Measurements from ENCODE around the gene STAT5B. TPM values are rescaled to one million over a fixed set of nuclear protein-coding genes. Genes with fewer than 3 reads are reported as not detected.
A peak's percentile ranks its signal among the peaks of the same experiment; 100 is the strongest.

Gene STAT5B
- total RNA-seq, 2 experiments from 2014 or later, result 128 to 129 TPM

DNA sequence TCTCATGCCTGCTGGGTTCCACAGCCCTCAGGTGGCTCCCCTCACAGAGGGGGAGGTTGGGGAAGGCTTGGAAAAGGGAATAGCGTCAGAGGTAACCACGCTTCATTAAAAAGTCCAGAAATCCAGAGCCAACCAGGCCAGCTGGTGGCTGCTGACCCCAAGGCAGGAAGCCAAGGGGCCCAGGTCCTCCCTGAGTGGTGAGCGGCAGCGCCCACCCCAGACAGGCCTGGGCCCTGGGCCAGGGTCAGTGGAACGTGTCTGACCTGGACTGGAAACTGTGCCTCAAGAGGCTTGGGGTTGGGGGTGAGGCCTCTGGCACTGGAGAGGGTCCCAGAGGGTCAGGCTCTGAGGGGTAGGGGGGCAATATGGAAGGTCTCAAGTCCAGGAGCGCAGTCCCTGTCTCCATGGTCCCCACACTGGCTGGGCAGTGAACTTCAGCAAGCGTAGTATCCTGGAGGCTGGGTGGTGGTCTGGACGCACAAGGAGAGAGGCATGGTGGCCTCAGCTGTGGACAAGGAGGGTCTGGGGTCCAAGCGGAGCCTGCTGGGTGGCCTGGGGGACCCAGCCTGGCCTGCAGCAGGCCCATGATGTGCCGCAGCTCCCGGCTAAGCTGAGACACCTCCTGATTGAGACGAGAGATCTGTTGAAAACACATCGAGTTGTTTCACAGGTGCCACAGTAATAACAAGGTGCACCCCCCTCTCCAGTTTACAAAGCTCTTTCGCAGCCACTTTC lies 116.2 kb downstream of the STAT5B start:
- DNase-seq, result no peak
- no peak overlapping the region for H3K27ac Mint-ChIP-seq
- H3K36me3 Mint-ChIP-seq (ENCODE audit: low read depth), result no peaks in the 10 kb centered on the region
- ChIA-PET POLR2A (interaction anchor here (1.1 kb wide), 2 partner anchors 19 to 20 kb away, joined by 3 to 4 read pairs; partner anchors contain the start of gene KCNH4), CTCF (interaction anchor here (1.0 kb wide), 1 partner anchor 134 kb away, joined by 3 read pairs; no protein-coding TSS in a partner anchor)
- TF ChIP-seq, protein P1, sequence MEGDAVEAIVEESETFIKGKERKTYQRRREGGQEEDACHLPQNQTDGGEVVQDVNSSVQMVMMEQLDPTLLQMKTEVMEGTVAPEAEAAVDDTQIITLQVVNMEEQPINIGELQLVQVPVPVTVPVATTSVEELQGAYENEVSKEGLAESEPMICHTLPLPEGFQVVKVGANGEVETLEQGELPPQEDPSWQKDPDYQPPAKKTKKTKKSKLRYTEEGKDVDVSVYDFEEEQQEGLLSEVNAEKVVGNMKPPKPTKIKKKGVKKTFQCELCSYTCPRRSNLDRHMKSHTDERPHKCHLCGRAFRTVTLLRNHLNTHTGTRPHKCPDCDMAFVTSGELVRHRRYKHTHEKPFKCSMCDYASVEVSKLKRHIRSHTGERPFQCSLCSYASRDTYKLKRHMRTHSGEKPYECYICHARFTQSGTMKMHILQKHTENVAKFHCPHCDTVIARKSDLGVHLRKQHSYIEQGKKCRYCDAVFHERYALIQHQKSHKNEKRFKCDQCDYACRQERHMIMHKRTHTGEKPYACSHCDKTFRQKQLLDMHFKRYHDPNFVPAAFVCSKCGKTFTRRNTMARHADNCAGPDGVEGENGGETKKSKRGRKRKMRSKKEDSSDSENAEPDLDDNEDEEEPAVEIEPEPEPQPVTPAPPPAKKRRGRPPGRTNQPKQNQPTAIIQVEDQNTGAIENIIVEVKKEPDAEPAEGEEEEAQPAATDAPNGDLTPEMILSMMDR (IDR thresholded peaks at IDR 0.05), result no peak
- H3K4me3 Mint-ChIP-seq, result no peak overlapping the region
- peaks cover 4% of the 10 kb centered on the region for H3K4me1 Mint-ChIP-seq (ENCODE audit: low read depth)
- intact Hi-C loops (cut with micrococcal nuclease), result no loop called here
- no peaks in the 10 kb centered on the region for H3K27me3 Mint-ChIP-seq
- ATAC-seq, result no peak
- H3K9me3 Mint-ChIP-seq, result no peaks in the 10 kb centered on the region

- Mint-ChIP-seq H3K4me3 (peak overlapping the region; percentile 83), H3K4me1 (ENCODE audit: low read depth) (peaks cover 28% of the 10 kb centered on the region), H3K9me3 (no peaks in the 10 kb centered on the region), H3K27ac (peak overlapping the region; percentile 79), H3K27me3 (no peaks in the 10 kb centered on the region), H3K36me3 (ENCODE audit: low read depth) (no peaks in the 10 kb centered on the region)
- ATAC-seq, result no peak
- TF ChIP-seq, protein P1 (IDR thresholded peaks at IDR 0.05), result no peak
- intact Hi-C loops (cut with micrococcal nuclease), result no loop called here
- POLR2A ChIA-PET, result interaction anchor here (0.7 to 1.4 kb wide), 2 partner anchors 35 to 120 kb away, joined by 3 read pairs; partner anchors contain the start of gene STAT5B
- DNase-seq, result no peak
- CTCF ChIA-PET, result interaction anchor here (0.6 to 1.7 kb wide), 2 partner anchors 16 to 35 kb away, joined by 3 to 7 read pairs; no protein-coding TSS in a partner anchor
Measured at GRCh38 chr17:42155614-42156045, 120.6 kb downstream of the STAT5B start.

DNA sequence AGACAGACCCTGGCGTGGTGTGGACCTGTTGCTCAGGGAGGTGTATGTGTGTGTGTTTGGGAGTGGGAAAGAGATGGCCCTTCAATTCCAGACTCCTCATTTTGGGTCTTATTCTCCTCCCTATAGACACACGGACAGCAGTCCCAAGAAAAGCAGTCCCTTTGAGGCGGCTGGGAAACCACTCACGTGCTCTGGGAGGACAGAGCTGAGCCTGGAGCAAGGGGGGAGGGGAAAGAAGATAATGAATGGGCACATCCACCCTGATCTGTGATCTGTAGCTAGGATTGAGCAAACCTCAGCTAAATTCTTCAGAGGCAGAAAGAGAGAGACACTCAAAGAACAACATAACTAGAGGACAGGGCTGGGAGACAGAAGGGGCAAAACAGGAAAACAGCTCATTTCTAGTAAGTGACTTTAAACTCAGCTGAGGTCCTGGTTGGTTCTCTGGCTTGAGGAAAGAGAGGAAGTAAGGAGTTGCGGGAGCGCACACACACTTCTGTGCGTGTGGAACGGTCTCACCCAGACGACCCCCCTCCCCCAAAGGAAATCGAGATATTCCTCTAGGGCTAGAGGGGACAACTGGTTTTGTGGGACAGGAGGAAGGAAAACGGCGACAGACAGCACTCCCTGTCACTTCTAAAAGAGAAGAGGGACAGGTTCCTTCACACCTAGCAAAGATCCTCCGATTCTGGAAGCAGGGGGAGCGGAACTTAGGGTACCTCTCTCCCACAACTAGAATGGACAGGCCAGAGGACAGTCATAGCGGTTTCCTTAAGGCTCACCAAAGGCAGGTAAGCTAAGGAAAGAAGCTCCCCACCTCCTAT lies 122.1 kb downstream of the STAT5B start:
- H3K4me3 Mint-ChIP-seq, result peak overlapping the region; percentile 83
- no peaks in the 10 kb centered on the region for H3K9me3 Mint-ChIP-seq
- ATAC-seq (no peak), DNase-seq (no peak)
- H3K27ac Mint-ChIP-seq, result peak overlapping the region; percentile 79
- TF ChIP-seq, protein P1 (IDR thresholded peaks at IDR 0.05), result no peak
- H3K27me3 Mint-ChIP-seq, result no peaks in the 10 kb centered on the region
- peaks cover 28% of the 10 kb centered on the region for H3K4me1 Mint-ChIP-seq (ENCODE audit: low read depth)
- no peaks in the 10 kb centered on the region for H3K36me3 Mint-ChIP-seq (ENCODE audit: low read depth)
- ChIA-PET CTCF (interaction anchor here (0.6 to 1.7 kb wide), 7 partner anchors 9 to 191 kb away, joined by 3 to 7 read pairs (median 3); partner anchors contain the start of genes DNAJC7 and GHDC), POLR2A (interaction anchor here (0.7 to 3.0 kb wide), 9 partner anchors 11 to 254 kb away, joined by 3 to 13 read pairs (median 4); partner anchors contain the start of genes DHX58, KAT2A and ZNF385C)
- intact Hi-C loops (cut with micrococcal nuclease), result no loop called here

Other genes with a start within 250 kb of the STAT5B start
- gene C17orf113, start 225.8 kb downstream of the STAT5B start, total RNA-seq, result under 1 TPM; 0.72 to 0.77 TPM
- 1 to 10 TPM; 1.3 TPM for gene ZNF385C, start 177.9 kb downstream of the STAT5B start, total RNA-seq
- gene DHX58, start 163.7 kb downstream of the STAT5B start, total RNA-seq, result 10 to 100 TPM; 31.7 to 36.2 TPM
- 10 to 100 TPM; 49.2 to 50.2 TPM for gene KAT2A, start 155.0 kb downstream of the STAT5B start, total RNA-seq
- under 1 TPM in 1 of 2 experiments, not detected in 1; 0.41 TPM for gene HSPB9, start 153.6 kb downstream of the STAT5B start, total RNA-seq
- 10 to 100 TPM; 30.7 to 32.5 TPM for gene RAB5C, start 121.4 kb downstream of the STAT5B start, total RNA-seq
- under 1 TPM; 0.38 to 0.43 TPM for gene KCNH4, start 95.2 kb downstream of the STAT5B start, total RNA-seq
- gene HCRT, start 90.9 kb downstream of the STAT5B start, total RNA-seq, result not detected
- gene GHDC, start 81.9 kb downstream of the STAT5B start, total RNA-seq, result 10 to 100 TPM; 12.3 to 14.9 TPM
- gene STAT5A, start 12.1 kb upstream of the STAT5B start, total RNA-seq, result 100 to 1,000 TPM; 163 to 190 TPM
- 100 to 1,000 TPM; 276 to 286 TPM for gene STAT3, start 112.1 kb upstream of the STAT5B start, total RNA-seq
- gene CAVIN1, start 146.9 kb upstream of the STAT5B start, total RNA-seq, result 1 to 10 TPM; 1.8 to 2.0 TPM
- 1 to 10 TPM; 5.8 to 7.1 TPM for gene ATP6V0A1, start 182.5 kb upstream of the STAT5B start, total RNA-seq

Measured in activated CD8-positive, alpha-beta T cell treated with anti-CD3 and anti-CD28 coated beads for 36 hours (primary cell).